Stimulated activated CD4-positive, alpha-beta T cell treated with anti-CD3 and anti-CD28 coated beads, Interleukin-1b, Interleukin-23, amount 100 ng/mL, for 48 hours (primary cell): ENCODE measurements around the gene BTBD16.

Source experiments
- DNase-seq: peaks from one replicate; pipeline ENCODE4 v3.0.0-alpha.2; 2020

Gene BTBD16

DNA sequence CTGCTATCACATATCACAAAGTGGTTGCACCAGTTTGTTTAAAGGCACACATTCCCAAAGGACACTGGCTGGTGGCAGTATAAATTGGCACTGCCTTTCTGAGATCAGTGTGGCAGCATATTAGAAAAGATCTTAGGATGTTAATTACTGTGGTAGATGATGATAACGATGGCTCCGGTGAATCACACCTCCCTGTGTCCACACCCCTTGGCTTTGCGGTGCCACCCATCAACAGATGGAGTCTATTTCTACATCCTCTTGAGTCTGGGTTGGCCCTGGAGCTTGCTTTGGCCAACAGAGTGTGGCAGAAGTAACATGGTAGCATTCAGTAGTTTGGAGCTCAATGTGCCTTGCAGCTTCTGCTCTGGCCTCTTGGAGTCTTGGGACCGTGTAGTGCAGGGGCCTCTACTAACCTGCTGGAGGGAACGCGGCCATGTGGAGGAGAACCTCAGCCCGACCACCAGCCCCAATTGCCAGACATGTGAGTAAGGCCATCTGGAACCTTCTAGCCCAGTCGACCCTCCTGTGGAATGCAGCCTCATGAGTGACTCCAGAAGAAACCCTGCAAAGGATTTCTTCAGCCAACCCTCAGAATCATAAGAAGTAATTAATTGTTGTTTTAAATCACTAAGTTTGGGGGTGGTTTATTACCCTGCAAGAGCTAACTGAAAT, 76.2 kb downstream of the BTBD16 start:
- no peak for DNase-seq

DNA sequence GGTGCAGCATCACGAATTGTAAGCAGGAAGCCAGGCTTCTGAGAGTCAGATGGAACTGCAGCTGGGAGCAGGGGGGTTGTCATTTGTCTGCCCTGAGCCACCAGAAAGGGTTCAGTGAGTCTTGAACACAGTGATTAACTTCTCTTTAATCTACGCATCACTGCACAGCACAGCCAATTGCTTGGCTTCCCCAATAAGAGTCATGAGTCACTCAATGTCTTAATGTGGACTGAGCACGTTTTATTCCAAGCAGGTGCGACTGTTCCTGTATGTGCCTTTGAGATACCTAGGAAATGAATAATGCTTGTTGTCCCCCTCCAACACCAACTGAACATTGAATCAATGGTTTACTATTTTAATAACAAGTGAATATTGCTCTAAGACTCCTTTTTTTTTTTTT, 77.4 kb downstream of the BTBD16 start:
- no peak for DNase-seq

DNA sequence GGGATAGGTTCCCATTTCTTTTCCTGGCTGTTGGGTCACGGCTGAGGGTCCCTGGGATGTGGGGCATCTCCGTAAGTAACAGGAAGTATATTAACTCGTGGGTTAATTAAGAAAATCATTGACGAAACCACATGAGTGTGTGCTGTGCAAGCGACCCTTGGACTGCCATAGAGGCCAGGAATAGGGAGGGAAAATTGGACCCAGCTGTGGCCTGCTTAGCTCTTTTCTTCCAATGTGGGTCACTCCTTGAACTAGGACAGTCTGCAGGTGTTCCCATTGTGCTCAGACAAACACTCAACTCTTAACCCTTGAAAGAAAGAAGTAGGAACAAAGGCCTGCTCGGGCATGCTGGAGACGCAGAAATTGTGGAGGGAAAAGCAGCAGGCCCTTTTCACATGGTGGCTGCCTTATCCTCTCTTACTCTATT, 77.9 kb downstream of the BTBD16 start:
- DNase-seq = no peak

DNA sequence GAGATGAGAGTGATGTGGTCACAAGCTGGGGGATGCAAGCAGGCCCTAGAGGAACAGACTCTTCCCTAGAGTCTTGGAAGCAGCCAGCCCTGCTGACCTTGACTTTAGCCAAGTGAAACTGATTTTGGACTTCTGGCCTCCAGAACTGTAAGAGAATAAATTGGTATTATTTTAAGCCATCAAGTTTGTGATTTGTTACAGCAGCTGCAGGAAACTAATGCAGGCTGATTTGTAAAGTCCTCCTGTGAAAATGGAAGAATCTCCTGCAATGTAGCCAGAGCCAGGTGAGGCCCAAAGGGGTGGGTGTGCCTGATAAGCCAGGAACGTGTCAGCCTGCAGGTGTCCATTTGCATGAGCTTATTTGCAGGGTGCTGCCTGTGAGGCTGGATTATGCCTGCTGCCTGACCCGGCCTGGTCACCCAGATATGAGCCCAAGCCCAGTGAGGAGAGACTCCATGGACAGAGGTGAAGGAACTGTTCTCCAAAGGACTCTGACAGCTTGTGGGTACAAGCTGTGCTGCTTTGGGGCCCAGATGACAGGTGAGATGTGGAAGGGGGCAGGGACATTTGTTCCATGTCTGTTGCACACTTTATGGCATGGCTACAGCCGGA, 78.8 kb downstream of the BTBD16 start:
- DNase-seq = no peak

DNA sequence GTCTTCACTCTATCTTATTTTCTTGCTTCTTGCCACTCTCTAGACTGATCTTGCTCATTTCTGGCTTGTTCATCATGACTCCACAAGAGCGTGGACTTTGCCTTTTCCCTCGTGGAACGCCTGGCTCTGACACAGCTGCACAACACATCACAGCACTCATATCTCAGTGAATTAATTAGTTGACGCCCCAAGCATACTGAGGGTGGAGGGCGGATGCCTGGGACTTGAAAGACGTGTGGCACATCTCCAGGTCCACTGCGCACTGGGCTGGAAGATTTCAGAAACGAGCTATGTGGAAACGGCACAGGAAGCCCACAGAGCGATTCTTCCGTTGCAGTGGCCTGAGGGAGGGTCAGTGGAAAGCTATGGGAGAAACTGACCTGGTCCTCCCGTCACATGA, 79.8 kb downstream of the BTBD16 start:
- DNase-seq = no peak

DNA sequence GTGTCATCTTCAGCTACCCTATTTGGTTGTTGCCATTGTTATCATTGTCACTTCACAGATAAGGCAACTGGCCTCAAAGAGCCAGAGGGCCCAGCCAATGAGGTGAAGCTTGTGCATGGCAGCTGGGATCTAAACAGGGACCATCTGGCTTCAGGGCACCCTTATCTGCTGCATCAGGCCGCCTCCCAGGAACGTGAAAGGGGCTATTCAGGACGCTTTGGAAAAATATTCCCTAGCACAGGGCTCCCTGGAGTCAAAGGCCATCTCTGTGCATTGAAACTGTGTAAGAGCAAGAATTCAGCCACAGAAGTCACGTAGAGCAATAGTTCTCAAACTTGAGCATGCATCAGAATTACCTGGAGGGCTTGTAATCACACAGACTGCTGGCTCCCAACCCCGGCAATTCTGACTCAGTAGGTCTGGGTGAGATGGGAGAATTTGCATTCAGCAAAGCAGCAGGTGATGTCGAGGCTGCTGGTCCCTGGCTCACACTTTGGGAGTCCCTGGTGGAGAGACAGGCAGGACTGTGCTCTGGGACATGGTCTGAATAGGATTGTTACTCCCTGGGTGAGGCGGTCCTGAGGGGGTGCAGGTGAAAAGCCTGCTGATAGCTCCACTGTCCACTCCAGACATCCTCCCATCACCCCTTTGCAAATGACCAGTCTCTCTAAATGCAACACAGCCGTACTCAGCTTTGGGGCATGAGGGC, 81.9 kb downstream of the BTBD16 start:
- DNase-seq = no peak

DNA sequence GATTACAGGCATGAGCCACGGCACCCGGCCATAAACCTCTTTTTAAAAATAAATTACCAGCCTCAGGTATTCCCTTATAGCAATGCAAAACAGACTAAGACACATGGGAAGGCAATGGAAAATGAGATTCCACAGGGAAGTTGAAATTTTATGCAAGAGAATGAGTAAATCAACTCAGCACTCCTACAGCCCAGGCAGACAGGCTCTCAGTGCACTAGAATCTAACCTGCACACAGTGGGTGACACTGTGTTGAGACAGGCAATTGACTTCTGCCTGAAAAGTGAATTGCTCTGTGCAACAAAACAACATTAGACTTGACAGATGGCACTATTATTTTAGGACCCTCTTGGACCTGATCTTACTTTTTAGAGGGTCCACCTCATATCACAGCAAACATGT, 83.3 kb downstream of the BTBD16 start:
- DNase-seq = no peak

DNA sequence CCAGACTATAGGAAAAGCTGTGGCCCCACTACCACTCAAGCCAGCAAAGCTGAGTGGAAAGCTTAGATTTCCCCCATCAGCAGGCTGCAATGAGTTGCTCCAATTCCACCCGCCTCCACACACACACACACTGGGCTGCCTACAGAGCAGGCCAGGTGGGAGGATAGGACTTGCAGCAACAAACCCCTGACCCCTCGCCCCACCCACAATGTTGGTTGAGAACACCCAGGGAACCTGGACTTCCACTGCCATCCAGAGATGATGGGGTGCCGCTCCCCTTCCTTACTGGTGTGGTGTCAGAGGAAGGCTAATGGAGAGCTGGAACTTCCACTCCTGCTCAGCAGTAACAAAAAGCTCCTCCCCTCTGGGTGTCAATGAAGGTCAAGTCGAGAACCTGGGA, 86.6 kb downstream of the BTBD16 start:
- no peak for DNase-seq

DNA sequence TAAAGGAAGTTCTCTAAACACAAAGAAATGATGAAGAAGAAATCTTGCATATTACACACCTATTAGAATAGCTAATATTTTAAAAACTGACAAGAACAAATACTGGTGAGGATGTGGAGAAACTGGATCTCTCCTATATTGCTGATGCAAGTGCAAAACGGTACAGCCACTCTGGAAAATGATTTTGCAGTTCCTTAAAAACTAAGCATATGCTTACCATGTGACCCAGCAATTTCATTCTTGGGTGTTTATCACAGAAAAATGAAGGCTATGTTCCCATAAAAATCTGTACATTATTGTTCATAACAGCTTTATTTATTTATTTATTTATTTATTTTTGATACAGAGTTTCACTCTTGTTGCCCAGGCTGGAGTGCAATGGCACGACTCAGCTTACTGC, 88.5 kb downstream of the BTBD16 start:
- no peak for DNase-seq

DNA sequence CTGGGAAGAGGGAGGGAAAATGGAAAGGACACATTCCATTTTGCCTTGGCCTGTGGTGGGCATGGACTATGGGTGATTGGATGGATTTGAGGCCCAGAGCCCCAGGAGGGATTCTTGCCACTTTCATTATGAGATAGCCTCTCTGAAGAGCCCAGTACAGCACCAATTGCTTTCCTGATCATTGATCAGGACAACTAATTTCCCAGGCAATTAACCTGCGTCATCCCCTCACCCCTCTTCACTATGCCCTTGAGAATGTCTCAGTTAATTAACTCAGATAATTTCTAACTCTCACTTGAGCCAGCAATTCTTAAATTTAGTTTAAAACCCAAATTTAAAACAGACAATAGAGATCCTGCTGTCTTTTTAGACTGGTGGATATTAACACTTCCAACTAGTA, 90.0 kb downstream of the BTBD16 start:
- DNase-seq = no peak

DNA sequence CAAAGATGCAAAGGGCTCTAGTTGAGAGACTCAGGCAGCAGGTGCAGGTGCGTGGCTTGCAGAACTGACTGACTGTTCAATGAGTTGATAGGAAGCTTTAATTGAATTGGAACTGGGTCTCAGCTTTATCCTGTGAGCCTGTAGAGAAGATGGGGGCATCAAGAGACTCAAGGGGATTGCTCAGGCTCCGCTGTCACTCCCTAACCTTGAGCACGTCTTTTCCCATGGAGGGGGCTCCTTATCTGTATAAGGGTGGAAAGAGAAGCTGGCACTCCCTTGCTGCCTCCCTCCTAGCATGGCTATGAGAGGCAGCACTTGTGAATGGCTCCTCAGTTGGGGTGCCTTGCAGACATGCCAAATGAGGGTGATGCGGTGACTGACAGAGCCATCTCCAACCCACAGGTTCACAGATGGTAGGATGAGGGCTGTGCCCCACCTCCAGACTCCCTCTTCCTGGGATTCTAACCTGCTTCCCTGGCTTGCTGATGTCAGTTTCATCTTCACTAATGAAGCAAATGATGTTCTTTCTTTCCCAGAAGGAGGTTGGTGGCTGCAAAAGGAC, 91.0 kb downstream of the BTBD16 start:
- no peak for DNase-seq

DNA sequence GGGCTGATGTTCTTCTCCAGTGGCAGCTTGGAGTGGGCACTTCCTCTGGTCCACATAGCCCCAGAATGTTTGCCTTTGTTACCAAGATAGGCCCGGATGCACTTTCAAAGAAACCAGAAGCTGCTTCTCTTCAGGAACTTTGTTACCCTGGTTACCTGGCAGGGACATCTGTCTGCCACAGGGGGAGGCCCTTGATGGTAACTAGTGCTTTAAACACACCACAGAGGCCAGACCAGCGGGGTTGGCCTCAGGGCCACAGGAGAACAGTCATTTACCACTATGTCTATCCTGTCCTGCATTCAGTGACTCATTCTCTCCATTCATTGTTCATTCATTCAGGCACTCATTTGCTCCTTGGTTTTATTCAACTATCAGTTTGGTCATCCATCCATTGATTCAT, 91.5 kb downstream of the BTBD16 start:
- DNase-seq = no peak

DNA sequence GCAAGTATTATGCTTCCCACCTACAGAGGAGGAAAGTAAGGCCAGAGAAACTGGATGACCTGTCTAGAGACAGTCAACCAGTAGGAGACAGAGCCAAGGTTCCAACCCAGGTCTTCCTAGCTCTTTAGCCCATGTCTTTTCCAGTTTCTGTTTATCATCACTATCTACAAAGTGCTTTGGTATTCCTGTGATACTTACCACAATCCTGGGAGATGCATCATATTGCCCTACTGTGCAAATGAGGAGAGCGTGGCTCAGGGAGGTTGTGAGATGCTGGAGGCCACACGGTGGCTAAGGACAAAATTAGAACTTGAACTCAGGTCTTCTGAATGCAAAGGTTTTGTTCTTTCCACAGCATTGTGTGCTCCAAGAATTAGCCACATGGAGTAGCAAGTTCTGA, 92.2 kb downstream of the BTBD16 start:
- DNase-seq = no peak

DNA sequence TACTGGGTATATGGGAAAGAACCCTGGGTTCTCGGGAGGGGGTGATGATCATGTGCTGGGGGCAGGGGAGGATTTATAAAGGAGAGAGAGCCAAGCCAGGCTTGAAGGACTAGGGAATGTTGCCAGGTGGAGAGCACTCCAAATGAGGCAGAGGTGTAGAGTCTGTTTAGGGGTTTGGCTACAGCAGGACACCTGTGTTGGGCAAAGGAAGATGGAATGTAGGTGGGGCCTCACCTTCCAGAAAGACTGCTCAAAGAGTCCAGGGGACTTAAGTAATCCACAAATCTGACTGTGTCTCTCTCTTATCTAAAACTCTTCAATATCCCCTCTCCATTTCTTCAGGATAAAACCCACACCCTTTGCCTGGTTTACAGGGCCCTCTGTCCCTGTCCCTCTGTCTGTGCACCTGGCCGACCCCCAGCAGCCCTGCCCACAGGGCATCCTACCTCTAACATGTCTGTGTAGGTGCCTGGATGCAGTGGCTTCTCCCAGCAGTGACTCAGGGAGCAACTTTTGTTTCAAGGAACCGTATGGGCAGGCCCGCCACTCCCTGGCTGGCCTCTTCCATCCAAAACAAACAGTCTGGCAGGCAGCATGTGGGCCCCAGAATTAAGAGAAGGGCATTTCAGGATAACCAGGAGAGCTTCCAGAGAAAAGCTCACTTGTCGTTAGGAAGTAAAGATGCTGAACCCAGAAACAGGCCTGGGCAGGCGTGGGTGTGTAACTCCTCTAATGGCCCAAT, 92.8 kb downstream of the BTBD16 start:
- DNase-seq = no peak

DNA sequence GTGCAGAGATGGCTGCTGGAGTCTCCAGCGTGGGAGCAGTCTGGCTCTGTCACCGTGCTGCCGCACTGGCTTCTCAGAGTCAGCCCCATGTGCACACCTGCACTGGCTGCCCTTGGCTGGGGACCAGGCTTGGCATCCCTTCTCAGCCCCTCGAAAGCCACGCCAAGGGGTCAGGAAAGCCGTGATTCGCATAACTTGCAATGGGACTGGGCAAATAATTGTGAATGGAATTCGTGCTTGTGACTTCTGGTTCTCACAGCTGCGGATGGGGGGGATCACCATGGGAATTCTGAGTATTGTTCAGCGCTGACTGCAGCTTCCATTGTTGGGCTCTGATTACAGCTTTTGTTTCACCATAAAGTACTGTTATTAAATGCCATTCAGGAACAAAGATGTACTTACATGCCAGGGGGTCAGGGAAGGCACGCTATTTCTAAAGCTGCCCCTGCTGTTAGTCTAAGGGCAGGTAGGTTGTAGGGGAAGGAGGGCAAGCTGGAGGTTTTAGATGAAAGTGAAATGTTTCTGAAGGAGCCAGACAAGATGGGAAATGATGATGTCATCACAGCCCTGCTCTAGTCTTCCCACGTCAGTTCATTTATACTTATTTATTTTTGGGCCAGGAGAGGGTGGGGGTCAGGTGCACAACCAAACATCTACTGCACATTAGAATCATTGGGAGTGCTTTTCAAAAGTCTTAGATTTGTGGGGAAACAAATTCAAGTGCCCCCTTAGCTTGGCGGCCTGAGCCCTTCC, 97.6 kb downstream of the BTBD16 start:
- DNase-seq = no peak

DNA sequence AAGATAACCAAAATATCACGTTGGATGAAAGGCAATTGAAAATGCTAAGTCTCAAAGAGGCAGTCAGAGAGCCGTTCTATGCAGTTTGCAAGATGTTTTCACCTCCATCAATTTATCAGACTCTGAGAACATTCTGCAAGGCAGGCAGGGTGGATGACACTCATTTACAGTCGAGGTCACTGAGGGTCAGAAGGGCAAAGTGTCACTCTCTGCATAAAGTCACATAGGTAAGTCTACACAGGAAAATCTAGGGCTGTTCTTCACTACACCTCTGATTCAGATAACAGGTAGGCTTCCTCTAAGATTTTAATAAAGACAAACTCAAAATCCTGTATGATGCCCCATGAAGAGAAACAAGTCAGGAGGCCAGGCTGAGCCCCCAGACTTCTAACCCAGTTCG, 102.0 kb downstream of the BTBD16 start:
- DNase-seq = no peak

DNA sequence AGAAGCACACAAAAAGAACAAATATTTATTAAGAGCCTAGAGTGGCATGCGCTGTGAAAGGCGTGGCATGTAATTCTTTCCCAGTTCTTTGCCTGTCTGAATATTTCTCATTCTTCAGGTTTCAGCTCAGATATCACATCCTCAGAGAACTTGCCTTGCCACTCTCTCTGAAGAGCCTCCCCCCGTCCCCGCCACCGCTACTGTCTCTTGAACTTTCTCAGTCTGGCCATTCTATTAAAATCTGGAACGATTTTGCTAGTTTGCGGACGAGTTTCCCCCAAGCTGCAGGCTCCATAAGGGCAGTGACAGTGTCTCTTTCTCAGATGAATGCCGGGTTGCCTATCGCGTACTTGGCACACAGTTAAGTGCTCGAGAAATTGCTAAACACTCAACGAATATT, 102.6 kb downstream of the BTBD16 start:
- DNase-seq = no peak

DNA sequence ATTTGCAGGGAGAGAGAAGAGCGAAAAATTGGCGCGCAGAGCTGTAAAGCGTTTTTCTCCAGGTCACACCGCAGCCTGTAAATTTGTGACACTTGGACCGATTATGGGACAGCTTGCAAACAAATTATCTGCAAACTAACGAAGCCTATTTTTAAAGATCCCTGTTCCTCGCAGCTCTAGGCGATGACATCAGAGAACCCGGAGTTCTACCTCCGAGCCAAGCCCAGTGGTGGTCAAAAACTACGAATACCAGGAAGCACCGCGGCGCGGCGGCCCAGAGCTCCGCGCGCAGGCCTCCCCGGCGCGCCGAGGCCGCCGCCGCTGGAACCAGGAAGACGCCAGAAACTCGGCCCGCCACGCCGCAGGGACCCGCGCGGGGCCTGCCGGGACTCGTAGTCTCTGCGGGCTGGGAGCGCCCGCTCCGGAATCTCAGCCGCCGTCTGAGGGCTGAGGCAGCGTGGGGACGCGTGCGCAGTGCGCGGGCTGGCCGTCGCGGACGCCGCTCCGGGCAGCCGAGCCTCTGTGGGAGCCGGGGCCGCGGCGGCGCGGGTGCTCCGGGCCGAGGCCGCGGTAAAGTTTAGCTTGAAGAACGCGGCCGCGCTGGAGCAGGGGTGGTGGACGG, 103.3 kb downstream of the BTBD16 start, which contains the start of gene PLEKHA1:
Gene PLEKHA1 (plus strand): TSS at position 472 of the 622 bp plus-strand sequence. CDS start 18,493 bp downstream, outside the sequence.
- DNase-seq = peak; percentile 93

DNA sequence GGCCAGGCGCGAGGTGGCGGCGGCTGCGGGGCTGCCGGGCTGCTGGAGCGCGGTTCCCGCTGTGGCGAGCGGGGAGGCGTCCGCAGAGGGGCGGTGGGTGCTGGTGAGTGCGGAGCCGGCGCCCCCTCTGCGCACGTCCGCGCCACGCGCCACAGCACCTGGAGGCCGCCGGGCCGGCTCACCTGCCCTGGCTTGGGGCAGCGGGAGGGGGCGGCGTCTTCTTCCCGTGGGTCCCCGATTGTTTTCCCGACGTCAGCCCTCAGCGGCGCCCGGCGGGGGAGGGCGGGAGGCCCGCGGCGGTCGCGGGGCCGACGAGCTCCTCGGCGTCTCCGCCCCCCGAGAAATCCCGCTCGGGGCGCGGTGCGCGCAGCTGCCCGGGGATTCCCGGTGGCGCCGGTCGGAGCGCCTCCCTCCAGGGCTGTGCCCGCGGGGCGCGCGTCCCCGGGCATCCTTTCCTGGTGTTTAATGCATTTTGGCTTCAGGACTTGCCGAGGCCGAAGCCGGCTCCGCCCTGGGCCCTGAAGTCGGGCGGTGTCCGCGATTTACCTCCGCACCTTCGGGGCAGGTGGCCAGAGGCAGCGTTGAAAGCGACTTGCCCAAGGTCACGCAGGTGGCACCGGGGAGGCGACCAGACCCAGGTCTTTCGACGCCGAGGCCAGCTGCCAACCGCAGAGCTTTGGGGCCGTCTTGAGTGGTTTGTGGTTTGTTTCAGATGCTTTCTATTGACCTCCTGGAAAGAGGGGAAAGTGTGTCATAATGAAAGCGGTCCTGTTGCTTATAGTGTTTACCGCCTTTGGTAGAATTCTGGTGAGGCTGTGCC, 104.0 kb downstream of the BTBD16 start:
- DNase-seq = peak; percentile 60

DNA sequence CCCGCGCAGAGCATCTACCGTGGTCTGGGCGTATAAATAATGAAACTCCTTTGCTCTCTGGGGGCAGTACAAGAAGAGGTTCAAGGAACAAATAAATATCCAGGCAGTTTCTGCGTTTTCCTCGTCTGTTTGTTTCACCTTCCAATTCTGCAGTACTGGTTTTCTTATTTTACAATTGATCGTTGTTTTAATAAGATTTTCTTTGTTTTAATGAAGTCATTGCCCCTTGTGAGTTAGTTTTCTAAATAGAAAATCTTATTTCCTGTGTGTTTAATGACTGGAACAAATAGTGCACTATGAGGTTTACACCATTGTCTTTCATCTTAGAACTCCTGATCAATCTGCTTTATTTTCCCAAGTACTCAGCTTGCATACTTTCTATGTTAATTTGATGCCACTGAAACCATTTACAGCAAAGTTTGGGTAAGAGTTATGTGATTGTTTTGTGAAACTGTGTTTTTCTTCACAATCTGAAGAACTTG, 104.6 kb downstream of the BTBD16 start:
- DNase-seq = no peak
